GM23338 (cell line): Measurements from ENCODE around the gene VLDLR. TPM values are rescaled to one million over a fixed set of nuclear protein-coding genes. Genes with fewer than 3 reads are reported as not detected.

Experiments used
- ATAC-seq: fragments of 200-7000 bp; cut with Tn5 transposase; 3 replicates; pipeline ENCODE4 v1.9.1; 2020
- DNase-seq: peaks from one replicate; pipeline ENCODE4 v3.0.0-alpha.2; 2015; ENCODE audit warnings: low spot score
- H2AFZ ChIP-seq: fragments of 200-600 bp; sonication (generic); 2 replicates; pipeline ENCODE4 v1.8.0; 2016; ENCODE audit warnings: antibody characterized with exemption, mild to moderate bottlenecking, moderate library complexity
- H3F3A ChIP-seq: fragments of 200-600 bp; sonication (generic); replicated peaks from 2 replicates; pipeline ENCODE4 v1.8.0; 2017; ENCODE audit warnings: antibody characterized with exemption, mixed run types, low read depth
- H3K27ac ChIP-seq: fragments of 200-600 bp; sonication (generic); 2 replicates; pipeline ENCODE4 v1.6.1; 2016; ENCODE audit warnings: low read depth
- H3K27me3 ChIP-seq: fragments of 200-600 bp; sonication (generic); 2 replicates; pipeline ENCODE4 v1.8.0; 2016; ENCODE audit warnings: mild to moderate bottlenecking, mixed run types, moderate library complexity; ENCODE audit not compliant: insufficient read depth
- H3K36me3 ChIP-seq: fragments of 200-600 bp; sonication (generic); 2 replicates; pipeline ENCODE4 v1.8.0; 2016; ENCODE audit warnings: mild to moderate bottlenecking; ENCODE audit not compliant: insufficient read depth
- H3K4me1 ChIP-seq: fragments of 200-600 bp; sonication (generic); 2 replicates; pipeline ENCODE4 v1.8.0; 2016; ENCODE audit warnings: mild to moderate bottlenecking, moderate library complexity; ENCODE audit not compliant: insufficient read depth
- H3K4me2 ChIP-seq: fragments of 200-600 bp; sonication (generic); 2 replicates; pipeline ENCODE4 v1.7.1; 2017; ENCODE audit warnings: mixed run types
- H3K4me3 ChIP-seq: fragments of 200-600 bp; sonication (generic); 2 replicates; pipeline ENCODE4 v1.6.1; 2016; ENCODE audit warnings: mixed run types
- H3K79me2 ChIP-seq: fragments of 200-600 bp; sonication (generic); replicated peaks from 2 replicates; pipeline ENCODE4 v1.8.0; 2017; ENCODE audit warnings: mild to moderate bottlenecking; ENCODE audit not compliant: insufficient read depth
- H3K9me2 ChIP-seq: fragments of 200-600 bp; sonication (generic); 2 replicates; pipeline ENCODE4 v1.8.0; 2017; ENCODE audit not compliant: insufficient read depth
- H4K20me1 ChIP-seq: fragments of 200-600 bp; sonication (generic); replicated peaks from 2 replicates; pipeline ENCODE4 v1.8.0; 2017; ENCODE audit warnings: mild to moderate bottlenecking; ENCODE audit not compliant: insufficient read depth
- H3K27ac Mint-ChIP-seq: 2 replicates; pipeline ENCODE4 v1.8.0; 2020; ENCODE audit warnings: inconsistent platforms, mild to moderate bottlenecking, moderate library complexity, mixed read lengths
- H3K27me3 Mint-ChIP-seq: 3 replicates; pipeline ENCODE4 v1.8.0; 2022; ENCODE audit warnings: low read depth, mild to moderate bottlenecking, moderate library complexity, mixed read lengths, inconsistent platforms; ENCODE audit not compliant: insufficient read depth, poor library complexity
- H3K36me3 Mint-ChIP-seq: 3 replicates; pipeline ENCODE4 v1.8.0; 2021; ENCODE audit warnings: low read depth, mild to moderate bottlenecking, inconsistent platforms, moderate library complexity, mixed read lengths
- H3K4me1 Mint-ChIP-seq: 3 replicates; pipeline ENCODE4 v1.8.0; 2020; ENCODE audit warnings: mild to moderate bottlenecking, inconsistent platforms, mixed read lengths
- H3K4me3 Mint-ChIP-seq: 3 replicates; pipeline ENCODE4 v1.8.0; 2021; ENCODE audit warnings: moderate library complexity, mild to moderate bottlenecking, inconsistent platforms, mixed read lengths
- H3K9me3 Mint-ChIP-seq: 3 replicates; pipeline ENCODE4 v1.8.0; 2020; ENCODE audit warnings: moderate library complexity, mild to moderate bottlenecking, inconsistent platforms, mixed read lengths
- JUNB ChIP-seq: IDR thresholded peaks from one replicate; pipeline ENCODE4 v1.6.1; 2016; ENCODE audit warnings: antibody characterized with exemption; ENCODE audit not compliant: unreplicated experiment
- NANOG ChIP-seq: IDR thresholded peaks from 2 replicates; pipeline ENCODE4 v1.6.1; 2016; ENCODE audit warnings: antibody characterized with exemption, borderline replicate concordance
- POLR2AphosphoS5 ChIP-seq: IDR thresholded peaks from 2 replicates; pipeline ENCODE4 v1.6.1; 2016; ENCODE audit warnings: antibody characterized with exemption, low read depth
- REST ChIP-seq: IDR thresholded peaks from one replicate; pipeline ENCODE4 v1.6.1; 2018; ENCODE audit warnings: antibody characterized with exemption; ENCODE audit not compliant: unreplicated experiment
- ZNF114 ChIP-seq: fragments of 250-450 bp; sonication (Bioruptor Pico); IDR thresholded peaks from 2 replicates; pipeline ENCODE4 v1.5.0; 2020; ENCODE audit warnings: mild to moderate bottlenecking, moderate library complexity
- polyA plus RNA-seq: library from polyadenylated mRNA; unstranded; fragments of >200 nt; fragmentation: Nextera tagmentation; extraction: Ambion mirVana; gene quantifications from 2 replicates; pipeline ENCODE4 v1.2.1, GENCODE V29; 2016
- total RNA-seq: library from RNA; depleted of rRNA; stranded (reverse); fragments of >200 nt; shearing (Covaris generic); gene quantifications from 2 replicates; pipeline ENCODE4 v1.2.3, GENCODE V29; 2014
- TF ChIP-seq, protein P1 (sequence below), 2 experiments: fragments of 200-600 bp in 1 of 2; sonication (generic) in 1 of 2; conservative IDR thresholded peaks; 2 replicates each; pipeline versions ENCODE4 v1.5.1 to v1.6.1; 2016 to 2017; ENCODE audit warnings: antibody characterized with exemption in 2 of 2, low read depth in 2 of 2, mild to moderate bottlenecking in 2 of 2, moderate library complexity in 1 of 2

The VLDLR gene
- total and polyA plus RNA-seq, 2 experiments from 2014 or later: 14.9 to 49.8 TPM

DNA sequence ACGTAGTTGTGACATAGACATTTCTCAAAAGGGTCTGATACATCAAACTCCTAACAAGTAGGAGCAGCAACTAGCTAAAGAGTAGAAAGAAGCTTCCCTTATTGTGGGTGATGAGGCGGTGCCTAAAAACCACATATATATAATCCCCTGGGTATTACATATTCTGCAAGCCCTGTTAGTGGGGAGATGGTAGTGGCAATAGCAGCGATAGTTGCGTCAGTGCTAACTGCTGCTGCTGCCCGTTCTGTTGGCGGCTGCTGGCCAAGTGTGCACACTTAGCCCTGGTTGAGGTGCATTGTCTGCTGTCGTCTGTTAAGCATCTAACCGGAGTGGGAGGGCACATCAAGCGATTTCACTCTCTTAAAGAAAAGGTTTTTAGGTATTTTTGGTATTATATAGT lies 35.8 kb downstream of the VLDLR start:
- Histone ChIP-seq H3K4me1 (no peaks in the 10 kb centered on the region), H3K79me2 (no peaks in the 10 kb centered on the region), H3K4me2 (no peak overlapping the region), H3K4me3 (no peak overlapping the region), H3F3A (peaks cover 7% of the 10 kb centered on the region; the same call in 1 of the 2 replicates), H3K27me3 (no peaks in the 10 kb centered on the region), H3K27ac (no peak overlapping the region), H2AFZ (no peak overlapping the region), H4K20me1 (no peaks in the 10 kb centered on the region), H3K9me2 (no peaks in the 10 kb centered on the region), H3K36me3 (peaks cover 31% of the 10 kb centered on the region)
- peaks cover 6% of the 10 kb centered on the region; the same call in 2 of the 3 replicates for H3K4me1 Mint-ChIP-seq
- H3K36me3 Mint-ChIP-seq: peaks cover 34% of the 10 kb centered on the region
- DNase-seq (no peak), ATAC-seq (no peak)
- H3K27me3 Mint-ChIP-seq: no peaks in the 10 kb centered on the region
- H3K27ac Mint-ChIP-seq: peak overlapping the region; percentile 50; the same call in 1 of the 2 replicates
- TF ChIP-seq POLR2AphosphoS5 (0 out of 2 replicates have a peak, but pooled peaks have one; percentile 24), ZNF114 (CRISPR knock-in tag) (no peak)
- H3K4me3 Mint-ChIP-seq: no peak overlapping the region
- no peaks in the 10 kb centered on the region for H3K9me3 Mint-ChIP-seq

- H3K4me3 Mint-ChIP-seq: no peak overlapping the region
- peaks cover 3% of the 10 kb centered on the region; the same call in 1 of the 2 replicates for H3K9me2 ChIP-seq
- H3K27ac Mint-ChIP-seq: no peak overlapping the region
- no peak overlapping the region for H3K4me2 ChIP-seq
- no peaks in the 10 kb centered on the region for H3K79me2 ChIP-seq
- H3K4me1 ChIP-seq: 0 out of 2 replicates have a peak, but pooled peaks cover 5% of the 10 kb centered on the region
- DNase-seq (peak; percentile 62), ATAC-seq (peak; percentile 90)
- peaks cover 5% of the 10 kb centered on the region; the same call in 1 of the 3 replicates for H3K4me1 Mint-ChIP-seq
- no peaks in the 10 kb centered on the region for H3K27me3 ChIP-seq
- no peak overlapping the region for H3K27ac ChIP-seq
- H3K9me3 Mint-ChIP-seq: peaks cover 16% of the 10 kb centered on the region; the same call in 2 of the 3 replicates
- no peak for TF ChIP-seq REST
- TF ChIP-seq, protein P1, sequence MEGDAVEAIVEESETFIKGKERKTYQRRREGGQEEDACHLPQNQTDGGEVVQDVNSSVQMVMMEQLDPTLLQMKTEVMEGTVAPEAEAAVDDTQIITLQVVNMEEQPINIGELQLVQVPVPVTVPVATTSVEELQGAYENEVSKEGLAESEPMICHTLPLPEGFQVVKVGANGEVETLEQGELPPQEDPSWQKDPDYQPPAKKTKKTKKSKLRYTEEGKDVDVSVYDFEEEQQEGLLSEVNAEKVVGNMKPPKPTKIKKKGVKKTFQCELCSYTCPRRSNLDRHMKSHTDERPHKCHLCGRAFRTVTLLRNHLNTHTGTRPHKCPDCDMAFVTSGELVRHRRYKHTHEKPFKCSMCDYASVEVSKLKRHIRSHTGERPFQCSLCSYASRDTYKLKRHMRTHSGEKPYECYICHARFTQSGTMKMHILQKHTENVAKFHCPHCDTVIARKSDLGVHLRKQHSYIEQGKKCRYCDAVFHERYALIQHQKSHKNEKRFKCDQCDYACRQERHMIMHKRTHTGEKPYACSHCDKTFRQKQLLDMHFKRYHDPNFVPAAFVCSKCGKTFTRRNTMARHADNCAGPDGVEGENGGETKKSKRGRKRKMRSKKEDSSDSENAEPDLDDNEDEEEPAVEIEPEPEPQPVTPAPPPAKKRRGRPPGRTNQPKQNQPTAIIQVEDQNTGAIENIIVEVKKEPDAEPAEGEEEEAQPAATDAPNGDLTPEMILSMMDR (conservative IDR thresholded peaks at IDR 0.05; ENCODE audit: low read depth in 2 of 2): peak; percentile 49 to 79
- TF ChIP-seq JUNB: peak; percentile 52
- TF ChIP-seq NANOG: no peak
- peaks cover 2% of the 10 kb centered on the region for H3K27me3 Mint-ChIP-seq
- no peaks in the 10 kb centered on the region for H4K20me1 ChIP-seq
- no peak overlapping the region for H2AFZ ChIP-seq
- H3K36me3 ChIP-seq: no peaks in the 10 kb centered on the region
- H3F3A ChIP-seq: no peaks in the 10 kb centered on the region
- peaks cover 21% of the 10 kb centered on the region for H3K36me3 Mint-ChIP-seq
- no peak overlapping the region for H3K4me3 ChIP-seq
Measured at GRCh38 chr9:2662496-2662895, 40.9 kb downstream of the VLDLR start.
